ENCODE data around the gene RFX8. TPM values are rescaled to one million over a fixed set of nuclear protein-coding genes. Genes with fewer than 3 reads are reported as not detected.

Gene RFX8
- total and polyA plus RNA-seq, 2 of the 4 experiments (the other 2 are of a cell fraction), result 2.9 to 5.3 TPM

DNA sequence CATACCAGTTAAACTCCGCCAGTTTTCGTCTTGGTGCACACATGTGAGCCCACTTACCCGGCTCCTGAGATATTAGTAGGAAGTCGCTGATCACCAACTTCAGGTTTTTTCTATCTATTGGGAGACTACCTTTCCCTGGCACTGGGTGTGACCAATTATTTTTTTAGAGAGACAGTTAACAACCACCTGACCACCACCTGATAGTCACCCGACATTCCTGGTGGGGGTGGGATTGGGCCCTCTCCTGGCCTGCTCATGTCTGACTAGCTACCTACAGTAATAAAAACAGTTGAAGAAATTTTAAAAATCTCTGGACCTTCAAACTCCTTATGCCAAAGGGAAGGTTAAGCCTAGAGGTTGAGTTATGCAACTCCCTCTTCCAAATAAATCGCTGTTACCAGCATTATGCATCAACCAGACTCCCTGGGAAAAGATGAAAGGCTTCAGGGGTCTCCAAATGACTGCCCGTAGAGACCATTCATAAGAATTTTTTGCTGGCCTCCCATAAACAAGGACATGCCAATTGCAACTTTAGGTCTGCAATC is 115.4 kb downstream of the RFX8 start:
- BruUV-seq (replicated peaks), result no TSS peak

More for the DNA sequence above, 115.4 kb downstream of the RFX8 start:
- no peak for DNase-seq
- no CpG with 5 or more reads among the region's 7 CpGs for WGBS, 2 experiments (ENCODE audit: extremely low coverage in 2 of 2, insufficient read length in 1 of 2)
- H3K23ac ChIP-seq (ENCODE audit: low read depth, low read length), result no peak overlapping the region
- TF ChIP-seq MAFK (IDR thresholded peaks at IDR 0.05; ENCODE audit: low read depth, low read length) (no peak), RFX5 (IDR thresholded peaks at IDR 0.05; ENCODE audit: low read depth, low read length) (no peak), CHD1 (IDR thresholded peaks at IDR 0.05; ENCODE audit: low read depth, low read length) (no peak), BHLHE40 (IDR thresholded peaks at IDR 0.05; ENCODE audit: low read depth, low read length) (no peak), CEBPB (IDR thresholded peaks at IDR 0.05; ENCODE audit: low read depth, low read length) (no peak), MAZ (IDR thresholded peaks at IDR 0.05; ENCODE audit: borderline replicate concordance, low read depth, low read length) (no peak), FOS (IDR thresholded peaks at IDR 0.05; ENCODE audit: low read depth, low read length) (no peak), MXI1 (IDR thresholded peaks at IDR 0.05; ENCODE audit: borderline replicate concordance, low read depth, low read length) (no peak), SMC3 (IDR thresholded peaks at IDR 0.05; ENCODE audit: low read depth, low read length) (no peak)
- TF ChIP-seq, protein P1, sequence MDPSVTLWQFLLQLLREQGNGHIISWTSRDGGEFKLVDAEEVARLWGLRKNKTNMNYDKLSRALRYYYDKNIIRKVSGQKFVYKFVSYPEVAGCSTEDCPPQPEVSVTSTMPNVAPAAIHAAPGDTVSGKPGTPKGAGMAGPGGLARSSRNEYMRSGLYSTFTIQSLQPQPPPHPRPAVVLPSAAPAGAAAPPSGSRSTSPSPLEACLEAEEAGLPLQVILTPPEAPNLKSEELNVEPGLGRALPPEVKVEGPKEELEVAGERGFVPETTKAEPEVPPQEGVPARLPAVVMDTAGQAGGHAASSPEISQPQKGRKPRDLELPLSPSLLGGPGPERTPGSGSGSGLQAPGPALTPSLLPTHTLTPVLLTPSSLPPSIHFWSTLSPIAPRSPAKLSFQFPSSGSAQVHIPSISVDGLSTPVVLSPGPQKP (IDR thresholded peaks at IDR 0.05; ENCODE audit: borderline replicate concordance, low read depth, low read length), result no peak
- in situ Hi-C loops (cut with MboI; ENCODE audit: low sequenced_read_pairs) (no loop called here), dilution Hi-C loops (cut with HindIII; ENCODE audit: low sequenced_read_pairs, unreplicated experiment) (no loop called here), intact Hi-C loops (cut with micrococcal nuclease) (no loop called here)
- no peak overlapping the region for H2AFZ ChIP-seq (replicated peaks; ENCODE audit: low read length, poor library complexity)
- no peak for ATAC-seq (ENCODE audit: low read depth)
- H2BK5ac ChIP-seq (ENCODE audit: low read depth, low read length, poor library complexity, severe bottlenecking), result no peak overlapping the region
- POLR2A ChIA-PET (ENCODE audit: unreplicated experiment), result no interaction called here
- 0 out of 2 replicates have a peak, but pooled peaks cover 4% of the 10 kb centered on the region for H3K9me1 ChIP-seq (ENCODE audit: insufficient read depth, low read length)
- H3K56ac ChIP-seq (ENCODE audit: extremely low read depth, insufficient read depth, low read length), result no peak overlapping the region
- no peaks in the 10 kb centered on the region for H3K36me3 ChIP-seq (ENCODE audit: control insufficient read depth, insufficient read depth, low read length)
- no peak overlapping the region for H3K9ac ChIP-seq (ENCODE audit: low read depth, low read length)
- H4K5ac ChIP-seq (ENCODE audit: low read depth, low read length), result no peak overlapping the region
- H2AK9ac ChIP-seq (replicated peaks; ENCODE audit: low read depth, low read length, poor library complexity), result no peak overlapping the region
- no peak overlapping the region for H3K18ac ChIP-seq (ENCODE audit: low read depth, low read length)
- H2BK20ac ChIP-seq (ENCODE audit: low read depth, low read length), result no peak overlapping the region
- no peak overlapping the region for H4K8ac ChIP-seq (ENCODE audit: low read depth in 2 of 2, low read length in 2 of 2)
- no peaks in the 10 kb centered on the region for H3K79me1 ChIP-seq (ENCODE audit: low read depth in 1 of 2, low read length in 2 of 2)
- H3K14ac ChIP-seq (replicated peaks; ENCODE audit: low read depth, low read length), result no peak overlapping the region
- H3K4me1 ChIP-seq (ENCODE audit: control insufficient read depth, insufficient read depth, low read length), result no peaks in the 10 kb centered on the region
- H3K4me2 ChIP-seq (ENCODE audit: low read depth, low read length), result no peak overlapping the region
- no peak overlapping the region for H4K91ac ChIP-seq (ENCODE audit: insufficient read depth, low read depth, low read length)
- H2AK5ac ChIP-seq (ENCODE audit: low read depth, low read length), result no peak overlapping the region
- no peak overlapping the region for H3K4me3 ChIP-seq (ENCODE audit: insufficient read depth, low read depth, low read length)
- no peak overlapping the region for H3K4ac ChIP-seq (ENCODE audit: low read depth, low read length)
- no peak overlapping the region for H2BK120ac ChIP-seq (ENCODE audit: low read depth, low read length)
- H4K20me1 ChIP-seq (ENCODE audit: insufficient read depth, low read length), result no peaks in the 10 kb centered on the region
- H3K9me3 ChIP-seq (ENCODE audit: control insufficient read depth, insufficient read depth, low read length), result no peaks in the 10 kb centered on the region
- CTCF ChIA-PET, result no interaction called here
- no peak overlapping the region for H3K27ac ChIP-seq (ENCODE audit: insufficient read depth, low read length)
- H2BK15ac ChIP-seq (ENCODE audit: low read depth, low read length), result no peak overlapping the region
- H3K27me3 ChIP-seq (ENCODE audit: control insufficient read depth, insufficient read depth, low read length), result peaks cover 24% of the 10 kb centered on the region

Measured in IMR-90 (cell line).